NCI-H1694 (cell line): Measurements from ENCODE around the gene PBX4.
A peak's percentile ranks its signal among the peaks of the same experiment; 100 is the strongest.

Experiments used
- DNase-seq: peaks from one replicate; lab custom pipeline; 2025; lab: John Stamatoyannopoulos, UW

The PBX4 gene

DNA sequence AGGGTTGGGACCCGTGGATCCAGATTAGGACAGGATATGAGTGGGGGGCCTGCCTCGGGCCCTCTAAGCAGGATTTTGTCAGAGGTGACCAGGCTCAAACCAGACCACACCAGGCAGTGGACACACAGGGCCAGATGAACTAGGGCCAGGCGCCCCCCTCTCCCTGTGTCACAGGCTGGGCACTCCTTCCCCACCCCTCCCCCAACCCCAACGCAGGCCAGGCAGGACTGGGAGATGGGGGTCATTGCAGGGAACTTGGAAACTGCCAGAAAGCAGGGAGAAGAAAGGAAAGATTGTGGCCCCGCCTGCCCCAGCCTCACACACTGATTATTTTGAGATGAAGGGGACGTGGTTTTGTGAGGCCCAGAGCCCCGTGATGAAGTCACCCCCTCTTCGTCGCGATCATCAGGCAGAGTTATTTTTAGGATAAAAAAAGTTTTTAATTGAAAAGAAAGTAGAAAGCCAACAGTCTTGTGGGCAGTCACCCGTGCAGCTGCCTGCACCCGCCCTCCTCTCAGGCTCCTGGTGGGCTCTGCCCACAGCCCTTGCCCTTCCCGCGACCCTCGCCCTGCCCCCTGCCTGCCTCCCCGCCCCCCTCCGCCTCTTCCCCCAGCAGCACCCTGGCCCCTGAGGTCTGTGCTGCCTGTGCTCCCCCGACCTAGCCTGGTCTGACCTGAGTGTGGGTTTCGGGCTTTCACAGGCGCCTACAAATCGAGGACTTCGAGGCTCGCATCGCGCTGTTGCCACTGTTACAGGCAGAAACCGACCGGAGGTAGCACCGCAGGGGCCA lies 91.7 kb downstream of the PBX4 start:
- DNase-seq = no peak

GRCh38 chr19:19525611-19526380 lies 92.7 kb downstream of the PBX4 start:
- DNase-seq = no peak

DNA sequence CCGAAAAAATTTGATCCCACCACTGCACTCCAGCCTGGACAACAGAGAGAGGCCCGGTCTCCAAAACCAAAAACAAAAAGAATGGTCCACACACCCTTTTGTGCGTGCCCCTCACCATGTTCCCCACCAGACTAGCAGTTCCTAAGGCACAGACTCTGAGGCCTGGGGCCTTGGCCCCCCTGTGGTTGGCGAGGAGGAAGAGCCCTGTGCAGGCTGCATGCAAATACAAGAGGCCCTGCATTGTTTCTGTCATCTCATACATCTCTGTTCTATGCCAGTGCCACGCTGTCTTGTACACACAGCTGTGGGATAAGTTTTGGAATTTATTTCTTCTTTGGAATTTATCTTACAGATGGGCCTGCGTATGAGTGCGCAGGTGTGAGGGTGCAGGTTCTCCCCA lies 94.4 kb downstream of the PBX4 start:
- no peak for DNase-seq

DNA sequence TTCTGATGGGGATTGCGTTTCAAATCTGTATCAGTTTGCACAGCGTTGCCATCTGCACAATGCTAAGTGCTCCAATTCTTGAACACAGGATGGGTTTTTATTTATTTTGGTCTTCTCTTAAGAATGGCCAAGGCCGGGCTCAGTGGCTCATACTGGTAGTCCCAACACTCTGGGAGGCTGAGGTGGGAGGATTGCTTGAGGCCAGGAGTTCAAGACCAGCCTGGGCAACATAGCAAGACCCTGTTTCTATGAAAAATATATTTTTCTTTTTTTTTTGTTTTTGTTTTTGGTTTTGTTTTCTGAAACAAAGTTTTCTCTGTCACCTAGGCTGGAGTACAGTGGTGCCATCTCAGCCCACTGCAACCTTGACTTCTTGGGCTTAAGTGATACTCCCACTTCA lies 95.3 kb downstream of the PBX4 start:
- no peak for DNase-seq

GRCh38 chr19:19520989-19521388 lies 97.5 kb downstream of the PBX4 start:
- DNase-seq = no peak

- DNase-seq = no peak
Measured at GRCh38 chr19:19517235-19517619, 101.3 kb downstream of the PBX4 start.

DNA sequence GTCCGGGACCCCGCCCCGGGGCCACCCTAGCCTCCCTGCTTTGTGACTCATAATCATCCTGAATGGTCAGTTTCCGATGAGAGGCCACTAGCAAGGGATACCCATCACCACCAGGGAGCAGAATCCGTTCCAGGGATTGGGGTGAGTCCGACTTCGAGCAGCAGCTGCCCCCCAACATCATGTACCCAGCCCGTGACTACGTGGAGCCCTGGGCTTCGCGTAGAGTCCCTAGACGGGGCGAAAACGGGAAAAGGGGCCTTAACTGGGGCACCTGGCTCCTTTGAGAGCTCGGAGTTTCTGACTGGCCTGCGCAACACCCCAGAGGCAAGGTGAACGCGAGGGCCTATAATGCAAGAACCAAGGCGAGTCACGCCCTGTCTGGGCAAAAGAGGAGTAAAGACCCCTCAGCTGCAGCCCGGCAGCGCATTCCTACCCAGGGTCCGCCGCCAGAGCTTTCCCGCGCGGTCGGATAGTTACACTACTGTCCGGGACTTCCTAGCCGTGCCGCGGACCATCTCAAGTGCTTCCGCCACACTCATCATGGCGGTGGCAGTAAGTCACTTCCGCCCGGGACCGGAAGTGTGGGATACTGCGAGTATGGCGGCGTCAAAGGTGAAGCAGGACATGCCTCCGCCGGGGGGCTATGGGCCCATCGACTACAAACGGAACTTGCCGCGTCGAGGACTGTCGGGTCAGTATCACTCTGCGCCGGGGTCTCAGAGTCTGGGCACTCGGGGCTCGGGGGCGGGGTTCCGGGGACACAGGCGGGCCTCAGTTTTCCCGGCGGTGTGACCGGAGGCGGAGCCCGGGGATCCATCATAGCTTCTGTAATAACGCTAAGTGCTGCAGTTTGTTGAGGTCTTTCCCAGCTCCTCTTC lies 102.6 kb downstream of the PBX4 start, which contains the start of gene NDUFA13:
Gene NDUFA13, plus strand, starts transcription at position 584 of the 878 bp plus-strand sequence. Its CDS starts 14 bp downstream, at position 598.
- DNase-seq = peak; percentile 88

DNA sequence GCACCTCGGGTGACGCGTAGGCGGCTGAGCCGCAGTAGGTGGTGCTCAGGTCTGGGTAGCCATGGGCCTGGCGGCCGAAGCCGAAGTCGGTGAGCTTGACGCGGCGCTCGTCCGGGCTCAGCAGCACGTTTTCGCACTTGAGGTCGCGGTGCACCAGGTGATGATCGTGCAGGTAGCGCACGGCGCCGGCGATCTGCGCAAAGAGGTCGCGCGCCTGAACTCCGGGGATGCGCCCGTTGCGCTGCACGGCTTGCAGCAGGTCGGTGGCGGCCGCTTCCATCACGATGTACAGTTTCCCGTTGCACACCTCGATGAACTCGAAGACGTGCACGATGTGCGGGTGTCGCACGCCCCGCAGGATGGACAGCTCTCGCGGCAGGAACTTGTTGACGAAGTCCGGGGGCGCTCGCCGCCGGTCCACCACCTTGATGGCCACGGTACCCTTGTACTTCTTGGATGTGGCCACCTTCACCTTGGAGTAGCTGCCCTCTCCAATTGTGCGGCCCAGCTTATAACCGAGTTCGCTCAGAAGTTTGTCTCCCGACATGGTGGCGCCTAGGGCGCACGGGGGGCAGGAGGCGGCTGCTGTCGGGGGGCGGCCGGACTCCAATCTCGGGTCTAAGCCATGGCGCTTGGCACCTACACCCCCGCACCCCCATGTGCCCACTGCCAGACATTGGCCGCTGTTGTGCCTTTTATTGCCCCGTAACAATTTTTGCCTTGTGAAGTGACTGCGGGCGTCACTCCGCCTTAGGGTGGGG lies 103.4 kb downstream of the PBX4 start, which contains the start of gene TSSK6:
Gene TSSK6, minus strand, starts transcription at position 668 of the 761 bp plus-strand sequence. Its CDS starts 121 bp downstream, at position 547.
- no peak for DNase-seq

DNA sequence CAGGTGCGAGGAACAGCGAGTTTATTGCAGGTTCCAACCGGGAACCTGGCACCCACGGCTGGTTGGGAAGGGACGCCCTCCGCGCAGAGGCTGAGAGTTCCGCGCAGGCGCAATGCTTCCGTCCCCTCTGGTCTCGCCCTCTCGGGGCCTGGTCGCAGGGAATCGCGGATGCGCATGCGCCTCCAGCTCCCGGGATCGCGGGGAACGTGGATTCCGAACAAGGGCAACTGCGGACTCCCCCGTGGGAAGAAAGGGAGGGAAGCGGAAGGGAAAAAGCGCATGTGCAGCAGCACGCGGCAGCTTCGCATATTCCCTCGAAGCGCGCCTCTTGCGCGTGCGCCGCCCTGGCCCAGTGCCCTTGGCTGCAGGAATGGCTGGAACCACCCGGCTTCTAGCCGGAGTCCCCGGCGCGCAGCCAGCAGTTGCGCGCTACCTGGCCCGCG lies 104.3 kb downstream of the PBX4 start:
- no peak for DNase-seq

DNA sequence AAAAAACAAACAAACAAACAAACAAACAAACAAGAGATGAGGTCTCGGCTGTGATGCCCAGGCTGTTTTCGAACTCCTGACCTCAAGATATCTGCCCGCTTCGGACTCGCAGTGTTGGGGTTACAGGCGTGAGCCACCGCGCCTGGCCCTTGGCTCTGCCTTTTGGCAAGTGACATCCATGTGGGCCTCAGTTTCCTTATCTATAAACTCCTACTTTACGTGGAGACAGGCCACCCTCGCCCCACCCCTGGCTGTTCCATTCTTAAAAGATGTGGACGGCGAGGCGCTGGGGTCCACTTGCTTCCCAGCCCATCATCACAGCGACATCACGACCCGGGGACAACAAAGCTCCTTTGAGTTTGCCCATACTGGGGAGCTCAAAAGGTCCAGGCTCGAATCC lies 104.8 kb downstream of the PBX4 start:
- DNase-seq = no peak
